ENCODE results near the gene FAM13C. TPM values are rescaled to one million over a fixed set of nuclear protein-coding genes. Genes with fewer than 3 reads are reported as not detected.

FAM13C gene
- total and polyA plus RNA-seq, 2 of the 4 experiments (the other 2 are of a cell fraction) = 1.6 to 2.9 TPM

GRCh38 chr10:59323831-59324401, 38.4 kb downstream of the FAM13C start:
- H3K4me3 ChIP-seq (ENCODE audit: insufficient read depth, low read depth, low read length) = no peak overlapping the region
- H3K4me2 ChIP-seq (ENCODE audit: low read depth, low read length) = no peak overlapping the region
- H2BK120ac ChIP-seq (ENCODE audit: low read depth, low read length) = no peak overlapping the region; the same call in 1 of the 2 replicates
- H2BK20ac ChIP-seq (ENCODE audit: low read depth, low read length) = peak overlapping the region; percentile 67; the same call in 1 of the 2 replicates
- no peak overlapping the region for H2AFZ ChIP-seq (replicated peaks; ENCODE audit: low read length, poor library complexity)
- no peak for ATAC-seq (ENCODE audit: low read depth)
- H2AK9ac ChIP-seq (replicated peaks; ENCODE audit: low read depth, low read length, poor library complexity) = no peak overlapping the region
- no peak overlapping the region for H2BK5ac ChIP-seq (ENCODE audit: low read depth, low read length, poor library complexity, severe bottlenecking)
- H3K79me1 ChIP-seq (ENCODE audit: low read depth in 1 of 2, low read length in 2 of 2) = no peaks in the 10 kb centered on the region
- no peak overlapping the region for H3K56ac ChIP-seq (ENCODE audit: extremely low read depth, insufficient read depth, low read length)
- CTCF ChIA-PET = no interaction called here
- no peak overlapping the region for H3K9ac ChIP-seq (ENCODE audit: low read depth, low read length)
- TF ChIP-seq CTCF (conservative IDR thresholded peaks at IDR 0.05; ENCODE audit: low read depth, low read length) (no peak), POLR2A (IDR thresholded peaks at IDR 0.05; ENCODE audit: low read depth, low read length) (no peak), FOS (IDR thresholded peaks at IDR 0.05; ENCODE audit: low read depth, low read length) (no peak), MXI1 (IDR thresholded peaks at IDR 0.05; ENCODE audit: borderline replicate concordance, low read depth, low read length) (no peak)
- peak overlapping the region; percentile 5; the same call in 1 of the 2 replicates for H3K18ac ChIP-seq (ENCODE audit: low read depth, low read length)
- H4K8ac ChIP-seq (ENCODE audit: low read depth in 2 of 2, low read length in 2 of 2) = no peak overlapping the region
- H3K27me3 ChIP-seq (ENCODE audit: control insufficient read depth, insufficient read depth, low read length) = no peaks in the 10 kb centered on the region
- peak overlapping the region; percentile 15; the same call in 1 of the 2 replicates for H3K4ac ChIP-seq (ENCODE audit: low read depth, low read length)
- peaks cover 5% of the 10 kb centered on the region for H3K4me1 ChIP-seq (ENCODE audit: control insufficient read depth, insufficient read depth, low read length)
- in situ Hi-C loops (cut with MboI; ENCODE audit: low sequenced_read_pairs) (no loop called here), dilution Hi-C loops (cut with HindIII; ENCODE audit: low sequenced_read_pairs, unreplicated experiment) (no loop called here), intact Hi-C loops (cut with micrococcal nuclease) (no loop called here)
- no peak overlapping the region; the same call in 2 of the 3 replicates for H2BK15ac ChIP-seq (ENCODE audit: low read depth, low read length)
- H3K9me3 ChIP-seq (ENCODE audit: control insufficient read depth, insufficient read depth, low read length) = no peaks in the 10 kb centered on the region
- H3K27ac ChIP-seq (ENCODE audit: insufficient read depth, low read length) = no peak overlapping the region
- H3K23ac ChIP-seq (ENCODE audit: low read depth, low read length) = no peak overlapping the region
- 100% methylated on average over 1 of the region's 2 CpGs; no CpG with 5 or more reads in 1 of the 2 experiments for WGBS, 2 experiments (ENCODE audit: extremely low coverage in 2 of 2, insufficient read length in 1 of 2)
- no TSS peak for BruUV-seq (replicated peaks)
- no peak overlapping the region for H3K14ac ChIP-seq (replicated peaks; ENCODE audit: low read depth, low read length)
- POLR2A ChIA-PET (ENCODE audit: unreplicated experiment) = no interaction called here
- no peak overlapping the region; the same call in 1 of the 2 replicates for H4K5ac ChIP-seq (ENCODE audit: low read depth, low read length)
- no peaks in the 10 kb centered on the region for H4K20me1 ChIP-seq (ENCODE audit: insufficient read depth, low read length)
- H3K9me1 ChIP-seq (ENCODE audit: insufficient read depth, low read length) = peaks cover 3% of the 10 kb centered on the region; the same call in 1 of the 2 replicates
- H4K91ac ChIP-seq (ENCODE audit: insufficient read depth, low read depth, low read length) = no peak overlapping the region
- H2AK5ac ChIP-seq (ENCODE audit: low read depth, low read length) = peak overlapping the region; percentile 43; the same call in 1 of the 2 replicates
- no peaks in the 10 kb centered on the region for H3K36me3 ChIP-seq (ENCODE audit: control insufficient read depth, insufficient read depth, low read length)
- no peak for DNase-seq
